DOHH2 (cell line): ENCODE data around the gene TRMT5.

ENCODE experiments used
- EZH2phosphoT487 ChIP-seq: fragments of 200-600 bp; sonication (generic); IDR thresholded peaks from 2 replicates; pipeline ENCODE4 v1.6.1; 2017; ENCODE audit warnings: borderline replicate concordance, mild to moderate bottlenecking, antibody characterized with exemption, low read length, moderate library complexity, mixed read lengths
- TF ChIP-seq, protein P1 (sequence below): fragments of 200-600 bp; sonication (generic); IDR thresholded peaks from one replicate; pipeline ENCODE4 v1.5.1; 2014; ENCODE audit warnings: antibody characterized with exemption, mild to moderate bottlenecking, low read depth, low read length; ENCODE audit not compliant: poor library complexity, severe bottlenecking

DNA sequence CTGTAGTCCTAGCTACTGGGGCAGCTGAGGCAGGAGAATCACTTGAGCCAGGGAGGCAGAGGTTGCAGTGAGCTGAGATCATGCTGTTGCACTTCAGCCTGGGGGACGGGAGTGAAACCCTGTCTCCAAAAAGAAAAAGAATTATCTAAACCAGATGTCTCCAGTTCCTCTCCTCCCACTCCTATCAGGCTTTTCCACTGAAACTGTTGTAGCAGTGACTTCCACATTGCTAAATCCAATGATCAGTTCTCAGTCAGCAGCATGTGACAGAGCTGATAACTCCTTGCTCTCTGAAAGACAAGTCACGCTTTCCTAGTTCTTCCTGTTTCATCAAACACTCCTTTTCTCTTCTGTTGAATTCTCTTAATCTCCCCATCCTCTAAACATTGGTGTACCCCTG is 8.7 kb upstream of the TRMT5 start:
- TF ChIP-seq, protein P1, sequence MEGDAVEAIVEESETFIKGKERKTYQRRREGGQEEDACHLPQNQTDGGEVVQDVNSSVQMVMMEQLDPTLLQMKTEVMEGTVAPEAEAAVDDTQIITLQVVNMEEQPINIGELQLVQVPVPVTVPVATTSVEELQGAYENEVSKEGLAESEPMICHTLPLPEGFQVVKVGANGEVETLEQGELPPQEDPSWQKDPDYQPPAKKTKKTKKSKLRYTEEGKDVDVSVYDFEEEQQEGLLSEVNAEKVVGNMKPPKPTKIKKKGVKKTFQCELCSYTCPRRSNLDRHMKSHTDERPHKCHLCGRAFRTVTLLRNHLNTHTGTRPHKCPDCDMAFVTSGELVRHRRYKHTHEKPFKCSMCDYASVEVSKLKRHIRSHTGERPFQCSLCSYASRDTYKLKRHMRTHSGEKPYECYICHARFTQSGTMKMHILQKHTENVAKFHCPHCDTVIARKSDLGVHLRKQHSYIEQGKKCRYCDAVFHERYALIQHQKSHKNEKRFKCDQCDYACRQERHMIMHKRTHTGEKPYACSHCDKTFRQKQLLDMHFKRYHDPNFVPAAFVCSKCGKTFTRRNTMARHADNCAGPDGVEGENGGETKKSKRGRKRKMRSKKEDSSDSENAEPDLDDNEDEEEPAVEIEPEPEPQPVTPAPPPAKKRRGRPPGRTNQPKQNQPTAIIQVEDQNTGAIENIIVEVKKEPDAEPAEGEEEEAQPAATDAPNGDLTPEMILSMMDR: no peak
- no peak for TF ChIP-seq EZH2phosphoT487
